ENCODE data around the gene TBC1D2.

Gene TBC1D2

GRCh38 chr9:98231770-98232478 is 23.5 kb downstream of the TBC1D2 start:
- no peak overlapping the region for H3K4me3 ChIP-seq (replicated peaks; ENCODE audit: insufficient read depth, low read length)
- no peak for DNase-seq (ENCODE audit: low read depth in 1 of 2, low spot score in 1 of 2)
- H3K27ac ChIP-seq (replicated peaks), result no peak overlapping the region
- no peaks in the 10 kb centered on the region for H3K27me3 ChIP-seq (ENCODE audit: insufficient read depth, poor library complexity, severe bottlenecking)
- TF ChIP-seq, protein P1, sequence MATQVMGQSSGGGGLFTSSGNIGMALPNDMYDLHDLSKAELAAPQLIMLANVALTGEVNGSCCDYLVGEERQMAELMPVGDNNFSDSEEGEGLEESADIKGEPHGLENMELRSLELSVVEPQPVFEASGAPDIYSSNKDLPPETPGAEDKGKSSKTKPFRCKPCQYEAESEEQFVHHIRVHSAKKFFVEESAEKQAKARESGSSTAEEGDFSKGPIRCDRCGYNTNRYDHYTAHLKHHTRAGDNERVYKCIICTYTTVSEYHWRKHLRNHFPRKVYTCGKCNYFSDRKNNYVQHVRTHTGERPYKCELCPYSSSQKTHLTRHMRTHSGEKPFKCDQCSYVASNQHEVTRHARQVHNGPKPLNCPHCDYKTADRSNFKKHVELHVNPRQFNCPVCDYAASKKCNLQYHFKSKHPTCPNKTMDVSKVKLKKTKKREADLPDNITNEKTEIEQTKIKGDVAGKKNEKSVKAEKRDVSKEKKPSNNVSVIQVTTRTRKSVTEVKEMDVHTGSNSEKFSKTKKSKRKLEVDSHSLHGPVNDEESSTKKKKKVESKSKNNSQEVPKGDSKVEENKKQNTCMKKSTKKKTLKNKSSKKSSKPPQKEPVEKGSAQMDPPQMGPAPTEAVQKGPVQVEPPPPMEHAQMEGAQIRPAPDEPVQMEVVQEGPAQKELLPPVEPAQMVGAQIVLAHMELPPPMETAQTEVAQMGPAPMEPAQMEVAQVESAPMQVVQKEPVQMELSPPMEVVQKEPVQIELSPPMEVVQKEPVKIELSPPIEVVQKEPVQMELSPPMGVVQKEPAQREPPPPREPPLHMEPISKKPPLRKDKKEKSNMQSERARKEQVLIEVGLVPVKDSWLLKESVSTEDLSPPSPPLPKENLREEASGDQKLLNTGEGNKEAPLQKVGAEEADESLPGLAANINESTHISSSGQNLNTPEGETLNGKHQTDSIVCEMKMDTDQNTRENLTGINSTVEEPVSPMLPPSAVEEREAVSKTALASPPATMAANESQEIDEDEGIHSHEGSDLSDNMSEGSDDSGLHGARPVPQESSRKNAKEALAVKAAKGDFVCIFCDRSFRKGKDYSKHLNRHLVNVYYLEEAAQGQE (IDR thresholded peaks at IDR 0.05; ENCODE audit: insufficient replicate concordance, low read depth), result no peak
- TF ChIP-seq GABPA (IDR thresholded peaks at IDR 0.05; ENCODE audit: low read depth) (no peak), SPI1 (IDR thresholded peaks at IDR 0.05; ENCODE audit: borderline replicate concordance, low read depth) (no peak), POLR2AphosphoS5 (IDR thresholded peaks at IDR 0.05; ENCODE audit: low read depth) (no peak)
- TF ChIP-seq, protein P2, sequence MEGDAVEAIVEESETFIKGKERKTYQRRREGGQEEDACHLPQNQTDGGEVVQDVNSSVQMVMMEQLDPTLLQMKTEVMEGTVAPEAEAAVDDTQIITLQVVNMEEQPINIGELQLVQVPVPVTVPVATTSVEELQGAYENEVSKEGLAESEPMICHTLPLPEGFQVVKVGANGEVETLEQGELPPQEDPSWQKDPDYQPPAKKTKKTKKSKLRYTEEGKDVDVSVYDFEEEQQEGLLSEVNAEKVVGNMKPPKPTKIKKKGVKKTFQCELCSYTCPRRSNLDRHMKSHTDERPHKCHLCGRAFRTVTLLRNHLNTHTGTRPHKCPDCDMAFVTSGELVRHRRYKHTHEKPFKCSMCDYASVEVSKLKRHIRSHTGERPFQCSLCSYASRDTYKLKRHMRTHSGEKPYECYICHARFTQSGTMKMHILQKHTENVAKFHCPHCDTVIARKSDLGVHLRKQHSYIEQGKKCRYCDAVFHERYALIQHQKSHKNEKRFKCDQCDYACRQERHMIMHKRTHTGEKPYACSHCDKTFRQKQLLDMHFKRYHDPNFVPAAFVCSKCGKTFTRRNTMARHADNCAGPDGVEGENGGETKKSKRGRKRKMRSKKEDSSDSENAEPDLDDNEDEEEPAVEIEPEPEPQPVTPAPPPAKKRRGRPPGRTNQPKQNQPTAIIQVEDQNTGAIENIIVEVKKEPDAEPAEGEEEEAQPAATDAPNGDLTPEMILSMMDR (IDR thresholded peaks at IDR 0.05; ENCODE audit: insufficient read depth, low read length), result no peak

DNA sequence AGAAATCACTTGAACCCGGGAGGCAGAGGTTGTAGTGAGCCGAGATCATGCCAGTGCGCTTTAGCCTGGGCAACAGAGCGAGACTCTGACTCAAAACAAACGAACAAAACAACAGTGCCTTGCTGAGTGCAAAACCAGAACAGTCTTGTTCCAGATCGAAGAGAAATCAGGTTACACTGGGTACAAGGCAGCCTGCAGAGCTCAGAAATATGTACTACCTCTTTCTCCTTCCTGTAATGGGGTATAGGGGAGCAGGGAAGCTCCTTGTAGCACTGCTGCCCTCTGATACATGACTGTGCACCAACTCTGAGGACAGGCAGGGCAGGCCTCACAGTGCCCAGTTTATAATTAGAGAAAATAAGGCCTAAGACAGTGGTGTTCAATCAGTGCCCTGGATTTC is 24.7 kb downstream of the TBC1D2 start:
- no peak overlapping the region for H3K27ac ChIP-seq (replicated peaks)
- no peak overlapping the region for H3K4me3 ChIP-seq (replicated peaks; ENCODE audit: insufficient read depth, low read length)
- DNase-seq (ENCODE audit: low read depth in 1 of 2, low spot score in 1 of 2), result peak in 1 of 2 experiments; percentile 32
- TF ChIP-seq, protein P1 (IDR thresholded peaks at IDR 0.05; ENCODE audit: insufficient replicate concordance, low read depth), result no peak
- TF ChIP-seq POLR2AphosphoS5 (IDR thresholded peaks at IDR 0.05; ENCODE audit: low read depth) (no peak), SPI1 (IDR thresholded peaks at IDR 0.05; ENCODE audit: borderline replicate concordance, low read depth) (no peak), GABPA (IDR thresholded peaks at IDR 0.05; ENCODE audit: low read depth) (no peak)
- TF ChIP-seq, protein P2 (IDR thresholded peaks at IDR 0.05; ENCODE audit: insufficient read depth, low read length), result no peak
- H3K27me3 ChIP-seq (ENCODE audit: insufficient read depth, poor library complexity, severe bottlenecking), result no peaks in the 10 kb centered on the region

DNA sequence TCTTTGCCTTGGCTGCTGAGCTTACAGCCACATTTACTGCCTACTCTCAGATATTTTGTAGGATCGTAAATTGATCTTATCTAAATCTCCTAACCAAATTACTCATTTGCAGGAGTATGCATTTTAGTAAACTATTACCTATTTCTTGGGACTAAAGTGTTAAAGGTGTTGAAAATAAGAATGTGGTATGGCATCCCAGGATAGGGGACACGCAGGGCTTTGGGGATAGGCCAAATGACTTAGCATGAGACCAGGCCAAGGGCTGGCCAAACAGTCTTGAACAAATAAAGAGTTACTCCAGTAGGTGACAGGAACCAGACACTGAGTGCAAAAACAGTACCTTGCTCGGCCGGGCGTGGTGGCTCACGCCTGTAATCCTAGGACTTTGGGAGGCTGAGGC is 25.1 kb downstream of the TBC1D2 start:
- Histone ChIP-seq H3K27me3 (ENCODE audit: insufficient read depth, poor library complexity, severe bottlenecking) (no peaks in the 10 kb centered on the region), H3K27ac (replicated peaks) (no peak overlapping the region)
- DNase-seq (ENCODE audit: low read depth in 1 of 2, low spot score in 1 of 2), result no peak

GRCh38 chr9:98229620-98230019 is 25.8 kb downstream of the TBC1D2 start:
- TF ChIP-seq, protein P1 (IDR thresholded peaks at IDR 0.05; ENCODE audit: insufficient replicate concordance, low read depth), result no peak
- DNase-seq (ENCODE audit: low read depth in 1 of 2, low spot score in 1 of 2), result no peak
- no peak overlapping the region for H3K4me3 ChIP-seq (replicated peaks; ENCODE audit: insufficient read depth, low read length)
- no peaks in the 10 kb centered on the region for H3K27me3 ChIP-seq (ENCODE audit: insufficient read depth, poor library complexity, severe bottlenecking)
- H3K27ac ChIP-seq (replicated peaks), result no peak overlapping the region

More for the DNA sequence above, 25.1 kb downstream of the TBC1D2 start:
- no peak overlapping the region for H3K4me3 ChIP-seq (replicated peaks; ENCODE audit: insufficient read depth, low read length)
- TF ChIP-seq GABPA (IDR thresholded peaks at IDR 0.05; ENCODE audit: low read depth) (no peak), POLR2AphosphoS5 (IDR thresholded peaks at IDR 0.05; ENCODE audit: low read depth) (no peak)

Measured in HL-60 (cell line).